Pulmonary artery endothelial cell (primary cell): ENCODE results near the gene SLC7A7. TPM values are rescaled to one million over a fixed set of nuclear protein-coding genes. Genes with fewer than 3 reads are reported as not detected.
"Not testable (repeated sequence)": the region's sequence is repeated elsewhere in the genome, so short reads cannot be mapped to it uniquely, and the experiment has no call there.

Experiments used
- DNase-seq: peaks from one replicate; pipeline ENCODE4 v3.0.0-alpha.2; 2011; ENCODE audit warnings: low read depth, low spot score
- total RNA-seq: library from RNA; depleted of rRNA; stranded (reverse); fragments of >200 nt; gene quantifications from 2 replicates; pipeline ENCODE4 v1.2.3, GENCODE V29; 2014

SLC7A7 gene
- total RNA-seq, 1 donor from 2014 or later, result 9.3 TPM

DNA sequence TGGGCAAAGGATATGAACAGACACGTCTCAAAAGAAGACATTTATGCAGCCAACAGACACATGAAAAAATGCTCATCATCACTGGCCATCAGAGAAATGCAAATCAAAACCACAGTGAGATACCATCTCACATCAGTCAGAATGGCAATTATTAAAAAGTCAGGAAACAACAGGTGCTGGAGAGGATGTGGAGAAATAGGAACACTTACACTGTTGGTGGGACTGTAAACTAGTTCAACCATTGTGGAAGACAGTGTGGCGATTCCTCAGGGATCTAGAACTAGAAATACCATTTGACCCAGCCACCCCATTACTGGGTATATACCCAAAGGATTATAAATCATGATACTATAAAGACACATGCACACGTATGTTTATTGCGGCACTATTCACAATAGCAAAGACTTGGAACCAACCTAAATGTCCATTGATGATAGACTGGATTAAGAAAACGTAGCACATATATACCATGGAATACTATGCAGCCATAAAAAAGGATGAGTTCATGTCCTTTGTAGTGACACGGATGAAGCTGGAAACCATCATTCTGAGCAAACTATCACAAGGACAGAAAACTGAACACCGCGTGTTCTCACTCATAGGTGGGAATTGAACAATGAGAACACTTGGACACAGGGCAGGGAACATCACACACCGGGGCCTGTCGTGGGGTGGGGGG, 57.1 kb downstream of the SLC7A7 start:
- DNase-seq, result not testable (repeated sequence)

- no peak for DNase-seq
These were observed 61.6 kb downstream of the SLC7A7 start for GRCh38 chr14:22753586-22753985.

DNA sequence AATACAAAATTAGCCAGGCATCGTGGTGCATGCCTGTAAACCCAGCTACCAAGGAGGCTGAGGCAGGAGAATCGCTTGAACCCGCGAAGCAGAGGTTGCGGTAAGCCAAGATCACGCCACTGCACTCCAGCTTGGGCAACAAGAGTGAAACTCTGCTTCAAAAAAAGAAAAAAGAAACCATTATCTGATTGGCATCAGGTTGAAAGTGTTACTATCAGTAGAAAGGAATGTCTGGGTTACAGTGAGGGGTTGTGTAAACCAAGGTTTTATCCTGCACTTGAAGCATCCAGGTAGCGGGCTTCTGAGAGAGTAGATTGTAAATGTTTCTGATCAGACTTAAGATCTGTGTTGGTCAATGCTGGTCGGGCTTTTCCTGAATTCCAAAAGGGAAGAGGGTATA, 62.8 kb downstream of the SLC7A7 start:
- DNase-seq, result no peak

- no peak for DNase-seq
These were observed 66.6 kb downstream of the SLC7A7 start for GRCh38 chr14:22748631-22749068.

DNA sequence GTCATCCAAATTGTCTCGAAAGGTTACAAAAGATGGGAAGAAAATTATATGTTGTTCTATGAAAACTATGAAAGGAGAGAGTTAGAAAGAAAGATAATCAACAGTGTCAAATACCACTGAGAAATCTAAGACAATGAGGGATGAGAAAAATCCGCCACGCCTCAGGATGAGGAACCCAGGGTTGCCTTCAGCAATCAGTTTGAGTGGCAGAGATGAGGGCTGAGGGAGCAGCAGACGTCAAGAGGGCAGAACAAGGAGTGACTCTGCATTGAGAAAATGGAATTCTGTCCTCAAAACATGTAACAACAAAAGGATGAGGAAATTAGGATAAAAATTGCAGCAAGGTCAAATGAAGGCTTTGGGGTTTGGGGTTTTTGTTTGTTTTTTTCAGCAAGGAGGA, 67.0 kb downstream of the SLC7A7 start:
- no peak for DNase-seq

DNA sequence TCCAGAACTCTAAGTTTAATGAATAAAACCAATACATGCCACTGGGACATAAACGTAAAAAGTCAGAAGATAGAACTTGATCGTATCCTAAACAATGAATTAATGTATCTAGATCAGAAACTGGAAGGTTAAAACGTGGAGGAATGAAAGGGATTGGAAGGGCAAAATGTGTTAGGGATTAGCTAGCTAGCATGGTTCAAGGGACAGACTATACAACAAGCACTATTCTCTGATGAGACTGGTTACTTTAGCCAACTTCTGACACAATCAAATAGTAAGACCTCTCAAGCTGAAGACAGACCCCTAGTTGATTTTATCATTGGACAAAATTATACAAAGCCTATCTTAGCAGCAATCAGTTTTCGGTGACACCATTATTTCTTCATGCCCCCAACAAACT, 67.5 kb downstream of the SLC7A7 start:
- DNase-seq, result no peak

DNA sequence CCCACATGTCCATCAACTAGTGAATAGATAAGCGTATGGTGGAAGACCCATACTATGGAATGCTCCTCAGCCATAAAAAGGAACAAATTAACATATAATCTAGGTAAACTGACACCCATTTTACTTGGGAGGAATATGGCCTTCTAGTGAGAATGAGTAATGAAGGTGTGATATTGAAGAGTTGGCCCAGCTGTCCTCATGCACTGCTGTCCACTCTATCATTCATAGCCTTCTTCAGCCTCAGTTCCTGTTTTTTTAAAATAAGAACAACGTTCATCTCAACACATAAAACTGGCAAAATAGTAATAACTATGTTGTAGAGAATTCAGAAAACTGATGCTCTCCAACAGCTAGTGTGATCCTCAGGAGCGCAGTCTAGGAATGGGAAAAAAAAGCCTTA, 75.2 kb downstream of the SLC7A7 start:
- no peak for DNase-seq

DNA sequence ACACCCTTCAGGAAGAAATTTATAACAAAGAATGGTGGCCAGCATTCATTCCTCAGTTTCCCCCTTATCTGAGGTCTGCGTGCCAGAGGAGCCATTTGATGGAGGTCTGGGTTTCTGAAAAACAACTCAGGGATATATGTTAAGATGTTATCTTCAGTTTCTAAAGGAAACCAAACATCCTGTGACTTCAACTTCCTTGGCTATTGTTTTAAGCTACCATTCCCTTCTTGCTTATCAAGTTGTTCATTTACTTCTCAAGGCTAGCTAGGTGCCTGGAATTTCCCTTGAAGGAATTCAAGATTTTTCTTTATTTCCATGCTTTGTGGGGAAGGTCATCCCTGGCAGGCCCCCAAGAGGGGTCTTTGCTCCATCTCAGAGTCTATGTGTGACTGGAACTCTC, 75.8 kb downstream of the SLC7A7 start:
- peak; percentile 78 for DNase-seq

GRCh38 chr14:22737052-22737451, 78.2 kb downstream of the SLC7A7 start:
- no peak for DNase-seq

DNA sequence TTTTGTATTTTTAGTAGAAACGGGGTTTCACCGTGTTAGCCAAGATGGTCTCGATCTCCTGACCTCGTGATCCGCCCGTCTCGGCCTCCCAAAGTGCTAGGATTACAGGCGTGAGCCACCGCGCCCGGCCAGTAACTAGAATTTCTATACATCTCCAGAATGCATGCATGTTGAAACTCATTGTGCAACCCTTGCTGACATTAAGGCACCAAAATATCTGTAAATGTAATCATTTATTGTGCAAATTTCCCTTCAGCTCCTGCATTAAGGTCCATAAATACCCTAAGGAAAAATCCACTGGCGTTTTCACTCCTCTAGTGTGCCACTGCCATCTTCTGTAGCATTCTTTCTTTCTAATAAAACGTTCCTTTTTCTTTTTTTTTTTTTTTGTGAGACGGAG, 78.9 kb downstream of the SLC7A7 start:
- DNase-seq, result not testable (repeated sequence)

DNA sequence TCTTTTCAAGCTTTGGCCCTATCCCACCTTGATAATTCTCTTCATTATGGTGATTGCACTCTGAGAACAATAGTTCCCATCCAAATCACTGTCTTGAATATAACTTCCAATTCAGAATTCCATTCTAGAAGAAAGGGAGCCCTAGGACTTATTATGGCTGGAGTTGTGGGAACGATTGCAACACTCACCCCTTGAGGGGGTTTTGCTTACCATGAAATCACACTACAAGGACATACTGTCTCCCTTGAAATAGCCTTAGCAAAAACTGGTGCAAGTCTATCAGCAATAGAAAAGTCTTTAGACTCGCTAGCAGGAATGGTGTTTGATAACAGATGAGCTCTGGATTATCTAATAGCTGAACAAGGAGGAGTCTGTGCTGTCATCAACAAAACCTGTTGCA, 80.1 kb downstream of the SLC7A7 start:
- no peak for DNase-seq

DNA sequence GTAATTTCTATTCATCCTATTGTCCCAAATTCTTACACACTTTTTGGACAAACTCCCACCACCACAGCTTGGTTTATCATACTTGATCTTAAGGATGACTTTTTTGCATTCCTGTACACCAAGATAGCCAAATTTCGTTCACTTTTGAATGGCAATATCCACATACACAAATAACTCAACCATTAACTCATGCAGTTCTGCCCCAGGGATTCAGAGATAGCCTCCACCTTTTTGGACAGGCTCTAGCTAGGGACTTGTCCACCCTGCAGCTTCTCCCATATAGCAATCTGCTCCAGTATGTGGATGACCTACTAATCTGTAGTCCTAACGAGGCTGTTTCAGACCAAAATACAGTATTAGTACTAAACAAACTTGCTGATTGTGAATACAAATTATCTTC, 81.4 kb downstream of the SLC7A7 start:
- no peak for DNase-seq

DNA sequence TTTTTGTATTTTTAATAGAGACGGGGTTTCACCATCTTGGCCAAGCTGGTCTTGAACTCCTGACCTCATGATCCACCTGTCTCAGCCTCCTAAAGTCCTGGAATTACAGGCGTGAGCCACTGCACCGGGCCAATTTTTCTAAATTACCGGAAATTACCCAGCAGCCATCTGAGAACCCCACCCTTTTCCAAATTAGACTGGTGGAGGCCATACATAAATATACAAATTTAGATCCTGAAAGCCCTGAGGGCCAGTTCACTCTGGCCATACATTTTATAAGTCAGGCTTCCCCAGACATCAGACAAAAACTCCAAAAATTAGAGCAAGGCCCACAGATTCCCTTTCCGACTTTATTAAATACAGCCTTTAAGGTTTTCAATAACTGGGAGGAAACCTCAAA, 83.2 kb downstream of the SLC7A7 start:
- DNase-seq, result not testable (repeated sequence)

DNA sequence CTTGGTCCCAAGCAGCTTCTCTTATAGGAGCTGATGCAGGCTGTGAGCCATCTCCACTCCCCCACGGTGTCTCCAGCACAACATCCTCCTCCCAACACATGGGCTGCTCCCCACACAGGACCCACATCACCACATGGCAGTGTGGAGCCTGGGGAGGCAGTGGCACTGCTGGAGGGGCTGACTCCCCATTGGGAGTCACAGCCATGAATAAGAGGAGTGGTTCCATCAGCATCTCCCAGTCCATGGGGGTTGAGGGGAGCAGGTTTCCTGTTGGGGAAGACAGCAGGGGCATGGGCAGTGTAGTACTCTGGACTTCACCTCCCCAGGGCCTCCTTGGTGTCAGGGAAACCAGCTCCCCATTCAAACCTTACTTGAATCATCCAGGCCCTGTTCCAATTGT, 89.2 kb downstream of the SLC7A7 start:
- no peak for DNase-seq

DNA sequence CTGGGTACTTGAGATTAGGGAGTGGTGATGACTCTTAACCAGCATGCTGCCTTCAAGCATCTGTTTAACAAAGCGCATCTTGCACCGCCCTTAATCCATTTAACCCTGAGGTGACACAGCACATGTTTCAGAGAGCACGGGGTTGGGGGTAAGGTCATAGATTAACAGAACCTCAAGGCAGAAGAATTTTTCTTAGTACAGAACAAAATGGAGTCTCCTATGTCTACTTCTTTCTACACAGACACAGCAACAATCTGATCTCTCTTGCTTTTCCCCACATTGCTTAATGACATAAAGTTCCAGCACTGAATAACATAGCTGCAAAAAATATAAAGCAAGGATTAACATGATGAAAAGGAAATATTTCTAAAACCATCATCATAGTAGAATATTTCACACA, 89.9 kb downstream of the SLC7A7 start:
- not testable (repeated sequence) for DNase-seq

DNA sequence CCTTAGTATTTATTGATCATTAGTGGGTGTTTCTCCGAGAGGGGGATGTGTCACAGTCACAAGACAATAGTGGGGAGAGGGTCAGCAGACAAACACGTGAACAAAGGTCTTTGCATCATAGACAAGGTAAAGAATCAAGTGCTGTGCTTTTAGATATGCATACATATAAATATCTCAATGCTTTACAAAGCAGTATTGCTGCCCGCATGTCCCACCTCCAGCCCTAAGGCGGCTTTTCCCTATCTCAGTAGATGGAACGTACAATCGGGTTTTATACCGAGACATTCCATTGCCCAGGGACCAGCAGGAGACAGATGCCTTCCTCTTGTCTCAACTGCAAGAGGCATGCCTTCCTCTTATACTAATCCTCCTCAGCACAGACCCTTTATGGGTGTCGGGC, 90.4 kb downstream of the SLC7A7 start:
- not testable (repeated sequence) for DNase-seq

GRCh38 chr14:22723815-22724214, 91.4 kb downstream of the SLC7A7 start:
- DNase-seq, result no peak

Other genes starting within 250 kb of the SLC7A7 start
- 278 and 353 TPM in 2 replicates for gene DAD1, start 226.2 kb downstream of the SLC7A7 start, total RNA-seq
- 6.7 and 12.1 TPM in 2 replicates for gene ABHD4, start 217.1 kb downstream of the SLC7A7 start, total RNA-seq
- not detected in 2 replicates for gene OR6J1, start 171.1 kb downstream of the SLC7A7 start, total RNA-seq
- gene OXA1L, start 48.7 kb downstream of the SLC7A7 start, total RNA-seq, result 94.2 and 118 TPM in 2 replicates
- gene MRPL52, start 14.5 kb upstream of the SLC7A7 start, total RNA-seq, result 55.0 and 71.7 TPM in 2 replicates
- 237 and 295 TPM in 2 replicates for gene MMP14, start 21.1 kb upstream of the SLC7A7 start, total RNA-seq
- 59.9 and 67.8 TPM in 2 replicates for gene LRP10, start 56.3 kb upstream of the SLC7A7 start, total RNA-seq
- gene REM2, start 67.8 kb upstream of the SLC7A7 start, total RNA-seq, result under 0.01 TPM in 1 of 2 replicates, not detected in the other
- gene RBM23, start 103.7 kb upstream of the SLC7A7 start, total RNA-seq, result 59.9 and 75.2 TPM in 2 replicates
- gene PRMT5, start 113.9 kb upstream of the SLC7A7 start, total RNA-seq, result 67.0 and 67.7 TPM in 2 replicates
- 57.4 and 58.2 TPM in 2 replicates for gene HAUS4, start 141.7 kb upstream of the SLC7A7 start, total RNA-seq
- gene AJUBA, start 167.1 kb upstream of the SLC7A7 start, total RNA-seq, result 66.8 and 72.2 TPM in 2 replicates
- 7.5 and 8.0 TPM in 2 replicates for gene C14orf93, start 194.7 kb upstream of the SLC7A7 start, total RNA-seq
- gene PSMB5, start 219.5 kb upstream of the SLC7A7 start, total RNA-seq, result 302 and 331 TPM in 2 replicates
- not detected in 2 replicates for gene PSMB11, start 226.8 kb upstream of the SLC7A7 start, total RNA-seq
- gene CDH24, start 242.1 kb upstream of the SLC7A7 start, total RNA-seq, result 6.3 and 13.9 TPM in 2 replicates